Non-pigmented ciliary epithelial cell (primary cell): ENCODE measurements around the gene KHDRBS2.
"Not testable (repeated sequence)": the region's sequence is repeated elsewhere in the genome, so short reads cannot be mapped to it uniquely, and the experiment has no call there.

ENCODE experiments used
- DNase-seq: peaks from one replicate; pipeline ENCODE4 v3.0.0-alpha.2; 2010; ENCODE audit warnings: low read depth

The KHDRBS2 gene

GRCh38 chr6:61867635-61868034 is 418.4 kb downstream of the KHDRBS2 start:
- DNase-seq, result no peak

- no peak for DNase-seq
Measured at GRCh38 chr6:61857541-61857940, 428.5 kb downstream of the KHDRBS2 start.

- no peak for DNase-seq
Measured at GRCh38 chr6:61841958-61842357, 444.1 kb downstream of the KHDRBS2 start.

GRCh38 chr6:61835237-61835636 is 450.8 kb downstream of the KHDRBS2 start:
- DNase-seq, result no peak

GRCh38 chr6:61833176-61833755 is 452.8 kb downstream of the KHDRBS2 start:
- no peak for DNase-seq

- no peak for DNase-seq
Measured at GRCh38 chr6:61817716-61818115, 468.3 kb downstream of the KHDRBS2 start.

- no peak for DNase-seq
Measured at GRCh38 chr6:61810047-61810446, 476.0 kb downstream of the KHDRBS2 start.

- no peak for DNase-seq
Measured at GRCh38 chr6:61809004-61809595, 476.9 kb downstream of the KHDRBS2 start.

- no peak for DNase-seq
Measured at GRCh38 chr6:61787998-61788397, 498.0 kb downstream of the KHDRBS2 start.

- not testable (repeated sequence) for DNase-seq
Measured at GRCh38 chr6:61769446-61769845, 516.6 kb downstream of the KHDRBS2 start.

GRCh38 chr6:61755739-61756138 is 530.3 kb downstream of the KHDRBS2 start:
- no peak for DNase-seq

- DNase-seq, result no peak
Measured at GRCh38 chr6:61751986-61752385, 534.0 kb downstream of the KHDRBS2 start.

- no peak for DNase-seq
Measured at GRCh38 chr6:61745994-61746393, 540.0 kb downstream of the KHDRBS2 start.

GRCh38 chr6:61711849-61712248 is 574.2 kb downstream of the KHDRBS2 start:
- no peak for DNase-seq

- no peak for DNase-seq
Measured at GRCh38 chr6:61688165-61688564, 597.9 kb downstream of the KHDRBS2 start.

- DNase-seq, result no peak
Measured at GRCh38 chr6:61682562-61682961, 603.5 kb downstream of the KHDRBS2 start.

GRCh38 chr6:61679625-61680024 is 606.4 kb downstream of the KHDRBS2 start:
- DNase-seq, result no peak

GRCh38 chr6:61675734-61676133 is 610.3 kb downstream of the KHDRBS2 start:
- DNase-seq, result no peak

GRCh38 chr6:61649845-61650244 is 636.2 kb downstream of the KHDRBS2 start:
- no peak for DNase-seq

GRCh38 chr6:61640463-61640862 is 645.6 kb downstream of the KHDRBS2 start:
- no peak for DNase-seq
